Thoracic aorta (tissue), 2 donors: ENCODE measurements around the gene FXR1. TPM values are rescaled to one million over a fixed set of nuclear protein-coding genes. Genes with fewer than 3 reads are reported as not detected.

Experiments
- ATAC-seq: fragments of 150-250 bp; one replicate; pipeline ENCODE4 v1.8.0; 2017; ENCODE audit warnings: low read depth; ENCODE audit not compliant: insufficient number of reproducible peaks, low FRiP score
- DNase-seq: peaks from one replicate; pipeline ENCODE4 v3.0.0-alpha.2; 2020; ENCODE audit warnings: low spot score
- H3K27ac ChIP-seq, 2 donors: fragments of 200-600 bp; sonication (generic); 1 replicate in 1 of 2; 2 replicates in 1 of 2; pipeline ENCODE4 v1.5.1; 2016; ENCODE audit warnings: mild to moderate bottlenecking in 2 of 2, moderate library complexity in 2 of 2
- H3K27me3 ChIP-seq: fragments of 200-600 bp; sonication (generic); replicated peaks from 2 replicates; pipeline ENCODE4 v1.6.0; 2016; ENCODE audit warnings: mild to moderate bottlenecking; ENCODE audit not compliant: insufficient read depth
- H3K36me3 ChIP-seq: fragments of 200-600 bp; sonication (generic); one replicate; pipeline ENCODE4 v1.5.1; 2016
- H3K4me1 ChIP-seq, 2 donors: fragments of 200-600 bp; sonication (generic); 1 replicate in 1 of 2; 2 replicates in 1 of 2; pipeline versions ENCODE4 v1.5.1 to v1.6.0; 2016; ENCODE audit warnings: low read depth in 2 of 2, mild to moderate bottlenecking in 1 of 2; ENCODE audit not compliant: control insufficient read depth in 1 of 2
- H3K4me3 ChIP-seq: fragments of 200-600 bp; sonication (generic); 2 replicates; pipeline ENCODE4 v1.5.1; 2016; ENCODE audit warnings: mild to moderate bottlenecking
- H3K9me3 ChIP-seq: fragments of 200-600 bp; sonication (generic); 2 replicates; pipeline ENCODE4 v1.5.1; 2016
- CTCF ChIP-seq: fragments of 200-600 bp; sonication (generic); IDR thresholded peaks from one replicate; pipeline ENCODE4 v1.5.1; 2019; ENCODE audit warnings: antibody characterized with exemption
- total RNA-seq, 2 donors: library from RNA; depleted of rRNA; stranded (reverse); fragments of >200 nt; gene quantifications; one replicate each; pipeline versions ENCODE4 v1.1.0 to v1.2.3, GENCODE V29; 2016

The FXR1 gene
- total RNA-seq, 2 donors from 2014 or later, result 103 to 112 TPM

- ATAC-seq (no peak), DNase-seq (no peak)
- no peaks in the 10 kb centered on the region for H3K36me3 ChIP-seq
- no peaks in the 10 kb centered on the region for H3K27me3 ChIP-seq
- no peak for TF ChIP-seq CTCF
- no peaks in the 10 kb centered on the region for H3K9me3 ChIP-seq
- peaks cover 16 to 37% of the 10 kb centered on the region in 2 donors for H3K4me1 ChIP-seq
- H3K27ac ChIP-seq, result no peak overlapping the region
- no peak overlapping the region for H3K4me3 ChIP-seq
Measured at GRCh38 chr3:180923561-180923960, 11.1 kb downstream of the FXR1 start.

GRCh38 chr3:180926526-180926925 lies 14.1 kb downstream of the FXR1 start:
- no peak for ATAC-seq
- Histone ChIP-seq H3K9me3 (no peaks in the 10 kb centered on the region), H3K27ac (no peak overlapping the region), H3K4me3 (no peak overlapping the region), H3K27me3 (no peaks in the 10 kb centered on the region), H3K36me3 (no peaks in the 10 kb centered on the region), H3K4me1 (peaks cover 9 to 30% of the 10 kb centered on the region in 2 donors)
- TF ChIP-seq CTCF, result no peak
- no peak for DNase-seq

GRCh38 chr3:180929376-180929775 lies 16.9 kb downstream of the FXR1 start:
- TF ChIP-seq CTCF, result no peak
- peaks cover 10 to 27% of the 10 kb centered on the region in 2 donors for H3K4me1 ChIP-seq
- no peak overlapping the region for H3K4me3 ChIP-seq

GRCh38 chr3:180930526-180930925 lies 18.1 kb downstream of the FXR1 start:
- TF ChIP-seq CTCF, result no peak
- H3K9me3 ChIP-seq, result no peaks in the 10 kb centered on the region
- H3K36me3 ChIP-seq, result no peaks in the 10 kb centered on the region
- ATAC-seq (no peak), DNase-seq (no peak)
- peaks cover 6 to 24% of the 10 kb centered on the region in 2 donors for H3K4me1 ChIP-seq
- no peaks in the 10 kb centered on the region for H3K27me3 ChIP-seq
- H3K27ac ChIP-seq, result no peak overlapping the region
- H3K4me3 ChIP-seq, result no peak overlapping the region

More at GRCh38 chr3:180929376-180929775, 16.9 kb downstream of the FXR1 start:
- H3K36me3 ChIP-seq, result no peaks in the 10 kb centered on the region
- no peak overlapping the region for H3K27ac ChIP-seq
- H3K9me3 ChIP-seq, result no peaks in the 10 kb centered on the region
- ATAC-seq (no peak), DNase-seq (no peak)
- H3K27me3 ChIP-seq, result no peaks in the 10 kb centered on the region

GRCh38 chr3:180932819-180933218 lies 20.3 kb downstream of the FXR1 start:
- H3K4me3 ChIP-seq, result no peak overlapping the region
- H3K9me3 ChIP-seq, result no peaks in the 10 kb centered on the region
- H3K4me1 ChIP-seq, result peaks cover 3 to 18% of the 10 kb centered on the region in 2 donors
- no peaks in the 10 kb centered on the region for H3K27me3 ChIP-seq
- no peak for ATAC-seq
- DNase-seq, result no peak
- peaks cover 8% of the 10 kb centered on the region for H3K36me3 ChIP-seq
- TF ChIP-seq CTCF, result no peak
- no peak overlapping the region for H3K27ac ChIP-seq
